Spleen (tissue), 7 donors: Measurements from ENCODE around the gene SRPRA.

ENCODE experiments used
- POLR2A ChIP-seq, 3 donors: fragments of 450-650 bp; IDR thresholded peaks; one replicate each; pipeline ENCODE4 v1.5.1; 2017; ENCODE audit warnings: antibody characterized with exemption in 3 of 3, mild to moderate bottlenecking in 1 of 3
- POLR2AphosphoS5 ChIP-seq, 3 donors: sonication (generic); formaldehyde crosslinking; IDR thresholded peaks; one replicate each; pipeline ENCODE4 v1.5.1; 2017; ENCODE audit warnings: antibody characterized with exemption in 3 of 3
- TF ChIP-seq, protein P1 (sequence below), 11 experiments: fragments of 200-600 bp in 7 of 11; fragments of 450-650 bp in 4 of 11; sonication (generic) in 4 of 11; IDR thresholded peaks in 8 of 11; conservative IDR thresholded peaks in 3 of 11; 1 replicate in 7 of 11; 2 replicates in 4 of 11; pipeline versions ENCODE4 v1.4.0 to v1.8.0; 2016 to 2021; ENCODE audit warnings: antibody characterized with exemption in 11 of 11, inconsistent platforms in 4 of 11, mild to moderate bottlenecking in 1 of 11
- donor health status: DM: no; HTN: no; CAD: no; lungs with moderate emphysema.
- donor health status: DM: no; HTN: no; CAD: no.
- donor health status: DM: no; HTN: no; CAD: no.

DNA sequence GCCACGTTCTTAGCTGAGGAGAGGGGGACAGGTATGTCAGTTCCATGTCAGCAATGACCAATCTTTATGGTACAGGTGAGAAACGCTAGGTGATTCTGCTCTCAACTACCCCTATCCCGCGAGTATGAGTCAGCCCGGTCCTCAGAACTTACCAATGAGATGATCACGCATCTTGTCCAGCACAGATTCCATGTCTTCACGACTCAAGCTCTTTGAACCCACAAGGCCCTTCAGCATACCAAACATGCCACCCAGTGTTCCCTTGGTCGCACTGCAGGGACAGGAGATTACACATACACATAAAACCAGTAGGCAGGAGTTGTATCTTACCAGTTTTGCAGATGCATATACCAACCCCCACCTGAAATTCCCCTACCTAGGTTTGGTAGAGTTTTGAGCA lies 2.9 kb downstream of the SRPRA start:
- TF ChIP-seq, protein P1, sequence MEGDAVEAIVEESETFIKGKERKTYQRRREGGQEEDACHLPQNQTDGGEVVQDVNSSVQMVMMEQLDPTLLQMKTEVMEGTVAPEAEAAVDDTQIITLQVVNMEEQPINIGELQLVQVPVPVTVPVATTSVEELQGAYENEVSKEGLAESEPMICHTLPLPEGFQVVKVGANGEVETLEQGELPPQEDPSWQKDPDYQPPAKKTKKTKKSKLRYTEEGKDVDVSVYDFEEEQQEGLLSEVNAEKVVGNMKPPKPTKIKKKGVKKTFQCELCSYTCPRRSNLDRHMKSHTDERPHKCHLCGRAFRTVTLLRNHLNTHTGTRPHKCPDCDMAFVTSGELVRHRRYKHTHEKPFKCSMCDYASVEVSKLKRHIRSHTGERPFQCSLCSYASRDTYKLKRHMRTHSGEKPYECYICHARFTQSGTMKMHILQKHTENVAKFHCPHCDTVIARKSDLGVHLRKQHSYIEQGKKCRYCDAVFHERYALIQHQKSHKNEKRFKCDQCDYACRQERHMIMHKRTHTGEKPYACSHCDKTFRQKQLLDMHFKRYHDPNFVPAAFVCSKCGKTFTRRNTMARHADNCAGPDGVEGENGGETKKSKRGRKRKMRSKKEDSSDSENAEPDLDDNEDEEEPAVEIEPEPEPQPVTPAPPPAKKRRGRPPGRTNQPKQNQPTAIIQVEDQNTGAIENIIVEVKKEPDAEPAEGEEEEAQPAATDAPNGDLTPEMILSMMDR (IDR thresholded peaks at IDR 0.05 in 8 of 11, conservative IDR thresholded peaks at IDR 0.05 in 3 of 11): no peak
- no peak for TF ChIP-seq POLR2A (IDR thresholded peaks at IDR 0.05)
- no peak for TF ChIP-seq POLR2AphosphoS5 (IDR thresholded peaks at IDR 0.05)
